Loucy (cell line): ENCODE measurements around the gene BMAL1.

Experiments used
- H2AFZ ChIP-seq: fragments of 200-600 bp; sonication (generic); 2 replicates; pipeline ENCODE4 v1.6.0; 2016; ENCODE audit warnings: antibody characterized with exemption, mild to moderate bottlenecking, low read length, moderate library complexity
- H3F3A ChIP-seq: fragments of 200-600 bp; 2 replicates; pipeline ENCODE4 v1.6.0; 2016; ENCODE audit warnings: antibody characterized with exemption, low read depth, mild to moderate bottlenecking
- H3K27me3 ChIP-seq: fragments of 200-600 bp; sonication (generic); 2 replicates; pipeline ENCODE4 v1.6.1; 2014; ENCODE audit warnings: low read length, mild to moderate bottlenecking; ENCODE audit not compliant: insufficient read depth, poor library complexity, severe bottlenecking
- H3K36me3 ChIP-seq: fragments of 200-600 bp; sonication (generic); 2 replicates; pipeline ENCODE4 v1.6.1; 2016; ENCODE audit warnings: low read length; ENCODE audit not compliant: insufficient read depth
- H3K4me1 ChIP-seq: fragments of 200-600 bp; sonication (generic); 2 replicates; pipeline ENCODE4 v1.5.1; 2014; ENCODE audit warnings: low read length, mild to moderate bottlenecking; ENCODE audit not compliant: insufficient read depth, poor library complexity, severe bottlenecking
- H3K4me2 ChIP-seq: fragments of 200-600 bp; sonication (generic); 2 replicates; pipeline ENCODE4 v1.6.0; 2014; ENCODE audit warnings: antibody characterized with exemption, low read length, low read depth, mild to moderate bottlenecking; ENCODE audit not compliant: poor library complexity, severe bottlenecking
- H3K4me3 ChIP-seq: fragments of 200-600 bp; sonication (generic); 2 replicates; pipeline ENCODE4 v1.5.1; 2014; ENCODE audit warnings: low read length, mild to moderate bottlenecking, mixed read lengths; ENCODE audit not compliant: poor library complexity, severe bottlenecking
- H3K79me2 ChIP-seq: fragments of 200-600 bp; sonication (generic); 2 replicates; pipeline ENCODE4 v1.6.1; 2014; ENCODE audit warnings: low read length; ENCODE audit not compliant: insufficient read depth
- H3K9ac ChIP-seq: fragments of 200-600 bp; sonication (generic); 2 replicates; pipeline ENCODE4 v1.6.0; 2014; ENCODE audit warnings: mild to moderate bottlenecking, low read depth, low read length, moderate library complexity; ENCODE audit not compliant: poor library complexity, severe bottlenecking
- H3K9me2 ChIP-seq: fragments of 200-600 bp; sonication (generic); replicated peaks from 2 replicates; pipeline ENCODE4 v1.6.1; 2016; ENCODE audit warnings: low read depth, low read length, mixed read lengths
- H3K9me3 ChIP-seq: fragments of 200-600 bp; sonication (generic); 2 replicates; pipeline ENCODE4 v1.6.1; 2014; ENCODE audit warnings: mild to moderate bottlenecking, antibody characterized with exemption, low read length, low read depth; ENCODE audit not compliant: insufficient read depth
- H4K20me1 ChIP-seq: fragments of 200-600 bp; sonication (generic); 2 replicates; pipeline ENCODE4 v1.6.0; 2014; ENCODE audit warnings: antibody characterized with exemption, low read length, mild to moderate bottlenecking; ENCODE audit not compliant: insufficient read depth, poor library complexity, severe bottlenecking
- EZH2phosphoT487 ChIP-seq: fragments of 200-600 bp; IDR thresholded peaks from 2 replicates; pipeline ENCODE4 v1.6.1; 2018; ENCODE audit warnings: antibody characterized with exemption, mild to moderate bottlenecking, moderate library complexity, borderline replicate concordance
- TF ChIP-seq, protein P1 (sequence below): fragments of 200-600 bp; sonication (generic); conservative IDR thresholded peaks from 2 replicates; pipeline ENCODE4 v1.5.1; 2014; ENCODE audit warnings: mild to moderate bottlenecking, antibody characterized with exemption, low read length

BMAL1 gene

GRCh38 chr11:13283636-13284035 is 6.0 kb downstream of the BMAL1 start:
- no peaks in the 10 kb centered on the region for H3F3A ChIP-seq
- H3K27me3 ChIP-seq = no peaks in the 10 kb centered on the region
- no peak overlapping the region for H3K4me2 ChIP-seq
- no peaks in the 10 kb centered on the region for H3K36me3 ChIP-seq
- H3K4me3 ChIP-seq = no peak overlapping the region
- TF ChIP-seq, protein P1, sequence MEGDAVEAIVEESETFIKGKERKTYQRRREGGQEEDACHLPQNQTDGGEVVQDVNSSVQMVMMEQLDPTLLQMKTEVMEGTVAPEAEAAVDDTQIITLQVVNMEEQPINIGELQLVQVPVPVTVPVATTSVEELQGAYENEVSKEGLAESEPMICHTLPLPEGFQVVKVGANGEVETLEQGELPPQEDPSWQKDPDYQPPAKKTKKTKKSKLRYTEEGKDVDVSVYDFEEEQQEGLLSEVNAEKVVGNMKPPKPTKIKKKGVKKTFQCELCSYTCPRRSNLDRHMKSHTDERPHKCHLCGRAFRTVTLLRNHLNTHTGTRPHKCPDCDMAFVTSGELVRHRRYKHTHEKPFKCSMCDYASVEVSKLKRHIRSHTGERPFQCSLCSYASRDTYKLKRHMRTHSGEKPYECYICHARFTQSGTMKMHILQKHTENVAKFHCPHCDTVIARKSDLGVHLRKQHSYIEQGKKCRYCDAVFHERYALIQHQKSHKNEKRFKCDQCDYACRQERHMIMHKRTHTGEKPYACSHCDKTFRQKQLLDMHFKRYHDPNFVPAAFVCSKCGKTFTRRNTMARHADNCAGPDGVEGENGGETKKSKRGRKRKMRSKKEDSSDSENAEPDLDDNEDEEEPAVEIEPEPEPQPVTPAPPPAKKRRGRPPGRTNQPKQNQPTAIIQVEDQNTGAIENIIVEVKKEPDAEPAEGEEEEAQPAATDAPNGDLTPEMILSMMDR = no peak
- no peak for TF ChIP-seq EZH2phosphoT487
- no peaks in the 10 kb centered on the region for H3K79me2 ChIP-seq
- no peak overlapping the region for H2AFZ ChIP-seq
- no peaks in the 10 kb centered on the region for H4K20me1 ChIP-seq
- no peaks in the 10 kb centered on the region for H3K9me2 ChIP-seq
- H3K9me3 ChIP-seq = no peaks in the 10 kb centered on the region
- H3K4me1 ChIP-seq = no peaks in the 10 kb centered on the region
- no peak overlapping the region for H3K9ac ChIP-seq

- Histone ChIP-seq H4K20me1 (no peaks in the 10 kb centered on the region), H3K9me2 (no peaks in the 10 kb centered on the region), H3K9me3 (no peaks in the 10 kb centered on the region), H3K9ac (no peak overlapping the region), H3K36me3 (no peaks in the 10 kb centered on the region), H2AFZ (no peak overlapping the region), H3K27me3 (no peaks in the 10 kb centered on the region), H3K79me2 (no peaks in the 10 kb centered on the region), H3K4me2 (no peak overlapping the region), H3F3A (no peaks in the 10 kb centered on the region), H3K4me3 (no peak overlapping the region), H3K4me1 (no peaks in the 10 kb centered on the region)
- TF ChIP-seq EZH2phosphoT487 = no peak
- TF ChIP-seq, protein P1 = no peak
Observed at GRCh38 chr11:13284776-13285588, 7.4 kb downstream of the BMAL1 start.

- TF ChIP-seq, protein P1 = no peak
- no peak for TF ChIP-seq EZH2phosphoT487
- no peak overlapping the region for H2AFZ ChIP-seq
- no peaks in the 10 kb centered on the region for H3K36me3 ChIP-seq
- no peaks in the 10 kb centered on the region for H3F3A ChIP-seq
- no peaks in the 10 kb centered on the region for H3K9me2 ChIP-seq
- H3K9ac ChIP-seq = no peak overlapping the region
- no peak overlapping the region for H3K4me3 ChIP-seq
- H3K27me3 ChIP-seq = no peaks in the 10 kb centered on the region
- no peaks in the 10 kb centered on the region for H3K4me1 ChIP-seq
- no peak overlapping the region for H3K4me2 ChIP-seq
- H3K9me3 ChIP-seq = no peaks in the 10 kb centered on the region
- H3K79me2 ChIP-seq = no peaks in the 10 kb centered on the region
- H4K20me1 ChIP-seq = no peaks in the 10 kb centered on the region
Observed at GRCh38 chr11:13286279-13286821, 8.8 kb downstream of the BMAL1 start.
